ENCODE results near the gene PRLH. TPM values are rescaled to one million over a fixed set of nuclear protein-coding genes. Genes with fewer than 3 reads are reported as not detected.

The PRLH gene
- total and polyA plus RNA-seq, 2 donors (not counting 3 experiments of a cell fraction or from before 2014, with no cell fraction given), result not detected

DNA sequence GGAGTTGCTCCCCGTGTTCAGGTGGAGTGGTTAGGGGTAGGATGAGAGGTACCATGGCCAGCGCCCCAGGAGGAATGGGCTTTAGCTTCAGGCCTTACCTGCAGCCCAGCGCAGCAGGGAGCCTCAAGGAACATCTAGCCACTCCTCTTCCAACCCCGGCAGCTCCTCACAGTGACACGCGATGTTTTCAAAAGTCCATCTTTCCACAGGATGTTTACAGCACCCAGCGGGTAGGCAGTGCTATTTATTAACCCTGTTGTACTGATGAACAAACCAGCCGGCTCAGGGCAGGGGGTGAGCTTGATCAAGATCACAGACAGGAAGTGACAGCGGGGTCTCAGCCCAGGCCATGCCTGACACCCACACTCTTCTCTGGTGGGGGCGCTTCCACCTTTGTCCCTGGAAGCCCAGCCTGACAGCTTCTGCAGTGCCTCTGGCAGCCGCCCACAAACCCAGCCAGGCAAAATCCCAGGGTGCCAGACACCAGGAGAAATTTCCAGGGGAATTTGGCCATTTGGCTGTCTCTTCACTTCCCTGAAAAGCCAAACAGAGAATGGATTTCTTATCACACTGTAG, 18.4 kb upstream of the PRLH start:
- no peaks in the 10 kb centered on the region for H4K20me1 ChIP-seq (replicated peaks; ENCODE audit: control insufficient read depth, extremely low read depth, insufficient read depth, low read length)
- no peaks in the 10 kb centered on the region for H3K4me1 ChIP-seq (ENCODE audit: control insufficient read depth, extremely low read depth, insufficient read depth, low read length)
- no peaks in the 10 kb centered on the region for H3K36me3 ChIP-seq (ENCODE audit: control insufficient read depth in 2 of 2, extremely low read depth in 1 of 2, insufficient read depth in 2 of 2, low read length in 2 of 2)
- TF ChIP-seq JUN (IDR thresholded peaks at IDR 0.05; ENCODE audit: borderline replicate concordance, insufficient read depth, insufficient read length, low read depth) (no peak), MYC (IDR thresholded peaks at IDR 0.05; ENCODE audit: low read depth, low read length) (no peak), POLR2A (IDR thresholded peaks at IDR 0.05; ENCODE audit: low read depth, low read length) (no peak), GATA2 (IDR thresholded peaks at IDR 0.05; ENCODE audit: insufficient read depth, insufficient read length, low read depth, low read length) (no peak), EZH2 (IDR thresholded peaks at IDR 0.05; ENCODE audit: borderline replicate concordance, low read depth, low read length, severe bottlenecking) (no peak), POLR2AphosphoS5 (IDR thresholded peaks at IDR 0.05; ENCODE audit: insufficient read depth, low read depth, low read length) (no peak), FOS (IDR thresholded peaks at IDR 0.05; ENCODE audit: borderline replicate concordance, insufficient read depth, low read length) (no peak)
- TF ChIP-seq, protein P1, sequence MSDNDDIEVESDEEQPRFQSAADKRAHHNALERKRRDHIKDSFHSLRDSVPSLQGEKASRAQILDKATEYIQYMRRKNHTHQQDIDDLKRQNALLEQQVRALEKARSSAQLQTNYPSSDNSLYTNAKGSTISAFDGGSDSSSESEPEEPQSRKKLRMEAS (IDR thresholded peaks at IDR 0.05; ENCODE audit: insufficient read depth, insufficient read length), result no peak
- no peaks in the 10 kb centered on the region for H3K27me3 ChIP-seq (ENCODE audit: control insufficient read depth in 2 of 2, insufficient read depth in 2 of 2, low read length in 2 of 2)
- no peak overlapping the region for H3K9ac ChIP-seq (replicated peaks; ENCODE audit: extremely low read depth, insufficient read depth, low read length)
- no peak overlapping the region for H3K4me3 ChIP-seq (replicated peaks in 1 of 3; ENCODE audit: insufficient read depth in 1 of 3, low read depth in 1 of 3, low read length in 3 of 3)
- no peaks in the 10 kb centered on the region for H3K9me1 ChIP-seq (replicated peaks; ENCODE audit: control insufficient read depth, extremely low read depth, insufficient read depth, low read length)
- no peak for DNase-seq (ENCODE audit: low read depth, low spot score)
- H2AFZ ChIP-seq (ENCODE audit: low read depth, low read length), result no peak overlapping the region
- ChIA-PET CTCF (interaction anchor here (0.9 to 1.9 kb wide), 2 partner anchors 24 to 35 kb away, joined by 4 to 9 read pairs; no protein-coding TSS in a partner anchor), POLR2A (no interaction called here)
- no peaks in the 10 kb centered on the region for H3K9me3 ChIP-seq (replicated peaks; ENCODE audit: control insufficient read depth, insufficient read depth, low read length)
- no TSS peak for BruUV-seq (replicated peaks)
- dilution Hi-C loops (cut with MboI; ENCODE audit: extremely low pct_ligation_motif_present, low sequenced_read_pairs), result no loop called here
- intact Hi-C loops (cut with micrococcal nuclease), result no loop called here
- no peak overlapping the region for H3K27ac ChIP-seq (ENCODE audit: insufficient read depth, low read depth, low read length)
- no peak for FAIRE-seq
- no peaks in the 10 kb centered on the region for H3K79me2 ChIP-seq (ENCODE audit: control insufficient read depth, insufficient read depth, low read length)
- no peak overlapping the region for H3K4me2 ChIP-seq (ENCODE audit: insufficient read depth, low read length)

DNA sequence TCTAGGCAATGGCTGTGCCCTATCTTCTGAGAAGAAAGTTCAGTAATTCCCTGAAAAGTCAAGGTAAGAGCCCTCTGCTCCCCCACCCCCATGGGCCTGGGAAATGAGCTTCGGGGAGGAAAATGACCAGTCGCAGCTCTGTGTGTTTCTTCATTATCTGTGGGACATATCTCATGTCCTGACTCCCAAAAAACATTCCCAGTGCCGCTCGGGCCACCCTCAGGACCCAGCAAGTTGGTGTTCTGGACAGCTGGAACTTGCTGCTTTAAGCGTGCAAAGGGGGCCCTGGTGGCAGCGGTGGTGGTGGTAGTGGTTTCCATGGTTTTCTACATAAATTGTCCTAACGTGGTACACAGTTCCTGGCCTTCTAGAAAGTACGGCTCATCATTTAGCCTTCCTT, 17.2 kb upstream of the PRLH start:
- no peaks in the 10 kb centered on the region for H3K79me2 ChIP-seq (ENCODE audit: control insufficient read depth, insufficient read depth, low read length)
- no peak for FAIRE-seq
- TF ChIP-seq GATA2 (IDR thresholded peaks at IDR 0.05; ENCODE audit: insufficient read depth, insufficient read length, low read depth, low read length) (no peak), JUN (IDR thresholded peaks at IDR 0.05; ENCODE audit: borderline replicate concordance, insufficient read depth, insufficient read length, low read depth) (no peak), POLR2AphosphoS5 (IDR thresholded peaks at IDR 0.05; ENCODE audit: insufficient read depth, low read depth, low read length) (no peak), FOS (IDR thresholded peaks at IDR 0.05; ENCODE audit: borderline replicate concordance, insufficient read depth, low read length) (no peak)
- TF ChIP-seq, protein P1 (IDR thresholded peaks at IDR 0.05; ENCODE audit: insufficient read depth, insufficient read length), result no peak
- H4K20me1 ChIP-seq (replicated peaks; ENCODE audit: control insufficient read depth, extremely low read depth, insufficient read depth, low read length), result no peaks in the 10 kb centered on the region
- H3K9me1 ChIP-seq (replicated peaks; ENCODE audit: control insufficient read depth, extremely low read depth, insufficient read depth, low read length), result no peaks in the 10 kb centered on the region
- no peaks in the 10 kb centered on the region for H3K36me3 ChIP-seq (ENCODE audit: control insufficient read depth in 2 of 2, extremely low read depth in 1 of 2, insufficient read depth in 2 of 2, low read length in 2 of 2)
- dilution Hi-C loops (cut with MboI; ENCODE audit: extremely low pct_ligation_motif_present, low sequenced_read_pairs) (no loop called here), intact Hi-C loops (cut with micrococcal nuclease) (no loop called here)
- H3K27me3 ChIP-seq (ENCODE audit: control insufficient read depth in 2 of 2, insufficient read depth in 2 of 2, low read length in 2 of 2), result no peaks in the 10 kb centered on the region
- no peak overlapping the region for H3K27ac ChIP-seq (ENCODE audit: insufficient read depth, low read depth, low read length)
- no peaks in the 10 kb centered on the region for H3K9me3 ChIP-seq (replicated peaks; ENCODE audit: control insufficient read depth, insufficient read depth, low read length)
- H2AFZ ChIP-seq (ENCODE audit: low read depth, low read length), result no peak overlapping the region
- no peak overlapping the region for H3K4me3 ChIP-seq (replicated peaks in 1 of 3; ENCODE audit: insufficient read depth in 1 of 3, low read depth in 1 of 3, low read length in 3 of 3)
- ChIA-PET CTCF (interaction anchor here (1.3 to 1.9 kb wide), 3 partner anchors 11 to 36 kb away, joined by 3 to 9 read pairs (median 9); no protein-coding TSS in a partner anchor), POLR2A (no interaction called here)
- no peaks in the 10 kb centered on the region for H3K4me1 ChIP-seq (ENCODE audit: control insufficient read depth, extremely low read depth, insufficient read depth, low read length)
- BruUV-seq (replicated peaks), result no TSS peak
- H3K4me2 ChIP-seq (ENCODE audit: insufficient read depth, low read length), result no peak overlapping the region
- H3K9ac ChIP-seq (replicated peaks; ENCODE audit: extremely low read depth, insufficient read depth, low read length), result no peak overlapping the region
- no peak for DNase-seq (ENCODE audit: low read depth, low spot score)

All from endothelial cell of umbilical vein (primary cell).